ENCODE data around the gene CACNA1E. TPM values are rescaled to one million over a fixed set of nuclear protein-coding genes. Genes with fewer than 3 reads are reported as not detected.
"Not testable (repeated sequence)": the region's sequence is repeated elsewhere in the genome, so short reads cannot be mapped to it uniquely, and the experiment has no call there.

The CACNA1E gene
- total RNA-seq, 1 donor from 2014 or later = 0.31 TPM

- no peak for DNase-seq (ENCODE audit: low spot score)
- peaks cover 12% of the 10 kb centered on the region for H3K4me1 Mint-ChIP-seq (ENCODE audit: unreplicated experiment)
- no peak for TF ChIP-seq CTCF (IDR thresholded peaks at IDR 0.05; ENCODE audit: unreplicated experiment)
- no peak overlapping the region for H3K27ac Mint-ChIP-seq (ENCODE audit: unreplicated experiment)
- H3K36me3 Mint-ChIP-seq (ENCODE audit: low read depth, unreplicated experiment) = no peaks in the 10 kb centered on the region
- H3K9me3 Mint-ChIP-seq (ENCODE audit: unreplicated experiment) = no peaks in the 10 kb centered on the region
- H3K27me3 Mint-ChIP-seq (ENCODE audit: unreplicated experiment) = no peaks in the 10 kb centered on the region
- no peak overlapping the region for H3K4me3 Mint-ChIP-seq (ENCODE audit: unreplicated experiment)
These were observed 34.8 kb downstream of the CACNA1E start for GRCh38 chr1:181518152-181518551.

- H3K36me3 Mint-ChIP-seq (ENCODE audit: low read depth, unreplicated experiment) = no peaks in the 10 kb centered on the region
- no peak overlapping the region for H3K27ac Mint-ChIP-seq (ENCODE audit: unreplicated experiment)
- no peaks in the 10 kb centered on the region for H3K27me3 Mint-ChIP-seq (ENCODE audit: unreplicated experiment)
- TF ChIP-seq CTCF (IDR thresholded peaks at IDR 0.05; ENCODE audit: unreplicated experiment) = no peak
- H3K4me1 Mint-ChIP-seq (ENCODE audit: unreplicated experiment) = peaks cover 12% of the 10 kb centered on the region
- H3K4me3 Mint-ChIP-seq (ENCODE audit: unreplicated experiment) = no peak overlapping the region
- no peaks in the 10 kb centered on the region for H3K9me3 Mint-ChIP-seq (ENCODE audit: unreplicated experiment)
- no peak for DNase-seq (ENCODE audit: low spot score)
These were observed 39.5 kb downstream of the CACNA1E start for GRCh38 chr1:181522864-181523263.

GRCh38 chr1:181525104-181525721 lies 41.9 kb downstream of the CACNA1E start:
- TF ChIP-seq CTCF (IDR thresholded peaks at IDR 0.05; ENCODE audit: unreplicated experiment) = no peak
- H3K4me3 Mint-ChIP-seq (ENCODE audit: unreplicated experiment) = no peak overlapping the region
- H3K36me3 Mint-ChIP-seq (ENCODE audit: low read depth, unreplicated experiment) = peaks cover 10% of the 10 kb centered on the region
- peaks cover 1% of the 10 kb centered on the region for H3K27me3 Mint-ChIP-seq (ENCODE audit: unreplicated experiment)
- DNase-seq (ENCODE audit: low spot score) = no peak
- H3K4me1 Mint-ChIP-seq (ENCODE audit: unreplicated experiment) = peaks cover 12% of the 10 kb centered on the region
- peaks cover 12% of the 10 kb centered on the region for H3K9me3 Mint-ChIP-seq (ENCODE audit: unreplicated experiment)
- H3K27ac Mint-ChIP-seq (ENCODE audit: unreplicated experiment) = no peak overlapping the region

- H3K4me3 Mint-ChIP-seq (ENCODE audit: unreplicated experiment); H3K27me3 Mint-ChIP-seq (ENCODE audit: unreplicated experiment); H3K27ac Mint-ChIP-seq (ENCODE audit: unreplicated experiment); H3K4me1 Mint-ChIP-seq (ENCODE audit: unreplicated experiment); DNase-seq (ENCODE audit: low spot score): not testable (repeated sequence)
- peaks cover 10% of the 10 kb centered on the region for H3K36me3 Mint-ChIP-seq (ENCODE audit: low read depth, unreplicated experiment)
- peaks cover 13% of the 10 kb centered on the region for H3K9me3 Mint-ChIP-seq (ENCODE audit: unreplicated experiment)
These were observed 44.9 kb downstream of the CACNA1E start for GRCh38 chr1:181528241-181528640.

GRCh38 chr1:181531441-181531840 lies 48.1 kb downstream of the CACNA1E start:
- H3K4me3 Mint-ChIP-seq (ENCODE audit: unreplicated experiment) = no peak overlapping the region
- peaks cover 13% of the 10 kb centered on the region for H3K9me3 Mint-ChIP-seq (ENCODE audit: unreplicated experiment)
- H3K4me1 Mint-ChIP-seq (ENCODE audit: unreplicated experiment) = no peaks in the 10 kb centered on the region
- DNase-seq (ENCODE audit: low spot score) = no peak
- H3K36me3 Mint-ChIP-seq (ENCODE audit: low read depth, unreplicated experiment) = peaks cover 10% of the 10 kb centered on the region
- H3K27ac Mint-ChIP-seq (ENCODE audit: unreplicated experiment) = no peak overlapping the region
- no peak for TF ChIP-seq CTCF (IDR thresholded peaks at IDR 0.05; ENCODE audit: unreplicated experiment)
- peaks cover 3% of the 10 kb centered on the region for H3K27me3 Mint-ChIP-seq (ENCODE audit: unreplicated experiment)
